ENCODE measurements around the gene PPFIA4.

The PPFIA4 gene

DNA sequence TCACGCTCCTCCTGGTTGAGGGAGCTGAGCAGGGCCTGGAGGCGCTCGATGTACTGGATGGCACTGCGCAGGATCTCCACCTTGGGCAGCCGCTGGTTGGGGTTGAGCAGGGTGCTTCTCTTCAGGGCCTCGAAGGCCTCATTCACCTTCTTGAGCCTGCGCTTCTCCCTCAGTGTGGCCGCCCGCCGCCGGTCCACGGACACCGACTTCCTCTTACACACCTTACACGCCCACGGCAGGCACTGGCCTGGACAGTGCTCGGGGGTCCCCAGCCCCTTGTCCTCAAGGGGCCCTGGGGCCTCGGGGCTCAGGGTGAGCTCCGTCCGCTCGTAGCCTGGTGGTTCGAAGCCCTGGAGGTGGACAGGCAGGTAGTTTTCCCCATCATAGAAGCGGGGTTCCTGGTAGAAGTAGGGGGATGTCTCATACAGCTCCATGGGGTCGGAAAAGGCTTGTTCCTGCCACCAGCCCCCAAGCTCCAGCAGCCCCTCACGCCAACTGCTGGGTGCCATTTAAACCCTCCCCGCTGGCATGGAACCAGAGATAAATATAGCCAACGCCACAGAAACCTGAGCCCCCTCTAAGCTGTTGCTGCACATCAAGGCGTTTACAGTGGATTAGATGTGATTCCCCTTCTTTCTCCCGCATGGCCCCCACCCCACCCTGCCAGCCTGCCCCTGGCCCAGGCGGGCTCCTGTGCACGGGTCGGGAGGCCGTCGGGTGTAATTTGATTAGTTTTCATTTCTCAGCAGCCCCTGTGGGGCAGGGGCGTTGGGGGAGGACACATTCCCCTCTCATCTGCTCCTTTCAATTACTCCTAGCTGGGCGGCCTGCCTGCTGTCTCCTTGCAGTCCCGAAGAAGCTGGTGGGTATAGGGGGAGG is 59.5 kb downstream of the PPFIA4 start, which contains the start of gene MYOG:
Gene MYOG, minus strand, starts transcription at position 485 of the 879 bp plus-strand sequence. Its CDS starts 51 bp downstream, at position 434.
- DNase-seq: no peak

GRCh38 chr1:203086992-203087763 is 60.9 kb downstream of the PPFIA4 start:
- DNase-seq: no peak

GRCh38 chr1:203088441-203088840 is 62.1 kb downstream of the PPFIA4 start:
- no peak for DNase-seq

GRCh38 chr1:203089001-203089650 is 62.8 kb downstream of the PPFIA4 start:
- DNase-seq: no peak

DNA sequence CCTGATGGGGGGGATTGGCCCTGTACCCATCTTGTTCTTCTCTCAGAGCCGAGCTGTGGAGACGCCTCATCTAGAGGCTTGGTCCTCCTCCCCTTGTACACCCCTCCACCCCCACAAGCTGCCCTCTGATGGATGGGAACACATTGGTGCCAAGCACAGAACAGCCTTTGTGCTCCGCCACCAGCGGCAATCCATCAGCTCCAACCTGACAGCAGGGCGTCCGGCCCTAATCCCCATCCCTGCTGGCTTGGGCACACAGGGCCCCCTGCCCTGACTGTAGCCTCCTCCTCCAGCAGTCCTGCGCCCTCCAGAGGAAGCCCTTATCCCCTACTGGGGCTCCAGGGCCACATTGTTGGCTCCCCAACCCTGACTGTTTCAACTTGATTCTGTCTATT is 63.4 kb downstream of the PPFIA4 start:
- DNase-seq: peak; percentile 3 to 59

GRCh38 chr1:203090421-203091198 is 64.3 kb downstream of the PPFIA4 start:
- no peak for DNase-seq

- no peak for DNase-seq
These were observed 64.8 kb downstream of the PPFIA4 start for GRCh38 chr1:203091199-203091477.

- DNase-seq: peak in 1 of 2 experiments; percentile 63
These were observed 65.6 kb downstream of the PPFIA4 start for GRCh38 chr1:203091761-203092330.

DNA sequence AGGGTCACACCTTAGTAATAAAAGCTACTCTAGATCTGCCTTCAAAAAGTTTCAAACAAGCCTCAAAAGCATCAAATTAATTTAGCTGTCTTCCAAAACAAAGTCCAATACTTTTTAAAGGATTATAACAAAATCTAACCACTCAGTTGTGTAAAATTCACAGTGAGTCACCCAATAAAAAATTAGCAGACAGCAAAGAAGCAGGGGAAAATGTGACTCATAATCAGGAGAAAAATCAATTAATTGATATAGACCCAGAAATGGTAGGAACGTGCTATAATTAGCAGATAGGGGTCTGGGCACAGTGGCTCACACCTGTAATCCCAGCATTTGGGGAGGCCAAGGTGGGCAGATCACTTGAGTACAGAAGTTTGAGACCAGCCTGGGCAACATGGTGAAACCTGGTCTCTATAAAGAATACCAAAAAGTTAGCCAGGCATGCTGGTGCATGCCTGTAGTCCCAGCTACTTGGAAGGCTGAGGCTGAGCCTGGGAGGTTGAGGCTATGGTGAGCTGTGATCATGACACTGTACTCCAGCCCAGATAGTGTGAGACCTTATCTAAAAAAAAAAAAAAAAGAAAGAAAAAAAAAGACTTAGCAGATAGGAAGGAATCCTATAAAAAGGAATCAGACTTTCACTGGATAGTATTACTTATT is 67.6 kb downstream of the PPFIA4 start:
- no peak for DNase-seq

DNA sequence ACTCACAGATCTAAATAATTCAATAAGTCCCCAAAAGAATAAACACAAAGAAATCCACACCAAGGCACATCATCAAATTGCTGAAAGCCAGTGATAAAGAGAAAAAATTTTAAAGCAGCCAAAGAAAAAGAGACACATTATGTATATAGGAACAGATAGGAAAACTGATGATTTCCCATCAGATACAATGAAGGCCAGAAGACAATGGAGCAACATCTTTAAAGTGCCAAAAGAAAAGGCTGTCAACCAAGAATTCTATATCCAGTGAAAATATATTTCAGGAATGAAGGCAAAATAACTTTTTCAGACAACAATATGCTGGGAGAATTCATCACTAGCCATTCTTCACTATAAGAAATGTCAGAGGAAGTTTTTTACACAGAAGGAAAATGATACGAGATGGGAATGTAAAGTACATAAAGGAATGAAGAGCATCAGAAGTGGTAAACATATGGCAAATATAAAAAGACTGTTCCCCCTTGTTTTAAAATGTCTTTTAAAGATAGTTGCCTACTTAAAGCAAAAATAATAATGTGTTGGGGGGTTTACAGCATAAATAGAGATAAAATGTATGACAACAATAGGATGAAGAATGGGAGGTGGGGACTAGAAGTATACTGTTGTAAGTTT is 68.9 kb downstream of the PPFIA4 start:
- no peak for DNase-seq

GRCh38 chr1:203096566-203096965 is 70.3 kb downstream of the PPFIA4 start:
- no peak for DNase-seq

- no peak for DNase-seq
These were observed 70.7 kb downstream of the PPFIA4 start for GRCh38 chr1:203097001-203097400.

DNA sequence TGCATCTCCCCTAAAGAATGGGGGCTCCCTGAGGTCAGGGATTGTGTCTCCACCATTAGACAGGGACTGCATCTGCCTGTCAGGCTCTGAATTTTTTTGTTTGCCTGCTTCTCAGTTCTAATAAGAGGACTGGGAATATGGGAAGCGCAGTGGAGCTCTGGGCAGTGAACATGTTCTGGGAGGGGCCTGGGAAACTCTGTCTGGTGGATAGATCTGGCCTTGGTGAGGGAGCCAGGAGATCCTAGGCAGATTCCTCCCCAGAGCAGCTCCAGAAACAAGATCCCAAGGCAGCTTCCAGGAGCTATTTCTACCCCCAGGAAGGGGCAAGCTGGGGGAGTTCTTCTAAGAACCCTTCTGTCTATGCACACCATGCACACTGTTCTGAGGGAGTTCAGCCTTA is 72.2 kb downstream of the PPFIA4 start:
- DNase-seq: no peak

- DNase-seq: no peak
These were observed 72.7 kb downstream of the PPFIA4 start for GRCh38 chr1:203098914-203099520.

DNA sequence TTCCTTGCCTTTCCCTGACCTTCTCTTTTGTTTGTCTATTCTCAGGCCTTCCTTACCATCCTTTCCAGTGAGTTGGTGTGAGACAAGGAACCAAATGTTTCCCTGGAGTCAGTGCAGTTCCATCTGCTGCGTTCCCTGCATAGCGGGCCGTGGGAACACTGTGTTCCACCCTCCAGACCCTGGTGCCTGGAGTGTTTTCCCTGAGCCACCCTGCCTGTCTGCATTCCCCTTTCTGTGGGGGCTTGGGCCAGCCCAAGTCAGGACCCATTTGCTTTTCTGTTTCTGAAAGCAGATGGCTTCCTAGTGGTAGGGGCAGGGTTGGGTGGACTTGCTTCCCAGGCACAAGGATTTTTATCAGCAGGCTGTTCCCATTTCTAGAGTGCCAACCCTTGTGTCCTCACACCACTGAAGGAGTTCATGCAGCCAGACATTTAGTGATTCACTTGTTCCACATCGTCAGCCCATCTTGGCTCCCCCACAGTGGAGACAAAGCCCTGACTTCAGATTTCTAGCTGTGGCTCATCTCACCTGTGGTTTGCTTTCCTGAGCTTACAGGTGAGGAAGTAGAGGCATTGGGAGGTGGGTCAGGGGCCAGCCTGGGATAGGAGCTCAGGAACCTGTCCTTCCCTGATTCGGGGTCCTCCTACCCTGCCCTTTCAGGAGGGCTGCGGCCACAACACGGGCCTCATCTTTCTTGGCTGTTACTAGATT is 73.7 kb downstream of the PPFIA4 start:
- no peak for DNase-seq

DNA sequence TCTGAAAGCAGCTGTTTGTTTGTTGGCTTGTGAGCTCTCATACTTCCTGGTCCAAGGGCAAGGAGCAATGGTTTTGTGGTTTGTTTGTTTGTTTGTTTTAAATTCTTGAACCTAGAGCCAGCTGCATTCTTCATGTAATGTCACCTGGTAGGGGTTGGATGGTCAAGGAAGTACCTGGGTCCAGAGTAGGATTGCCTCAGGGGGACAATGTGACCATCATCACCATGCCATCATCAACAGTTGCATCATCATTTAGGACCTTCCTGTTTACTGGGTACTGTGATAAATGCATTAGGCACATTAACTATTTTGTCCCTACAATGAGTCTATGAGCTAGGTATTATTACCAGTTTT is 74.2 kb downstream of the PPFIA4 start:
- DNase-seq: no peak

GRCh38 chr1:203101813-203102634 is 75.7 kb downstream of the PPFIA4 start:
- DNase-seq: no peak

GRCh38 chr1:203103216-203103615 is 76.9 kb downstream of the PPFIA4 start:
- no peak for DNase-seq

- DNase-seq: no peak
These were observed 77.7 kb downstream of the PPFIA4 start for GRCh38 chr1:203103829-203104495.

Data from NCI-H526 (cell line).